Measurements from ENCODE around the gene SHC1.

DNA sequence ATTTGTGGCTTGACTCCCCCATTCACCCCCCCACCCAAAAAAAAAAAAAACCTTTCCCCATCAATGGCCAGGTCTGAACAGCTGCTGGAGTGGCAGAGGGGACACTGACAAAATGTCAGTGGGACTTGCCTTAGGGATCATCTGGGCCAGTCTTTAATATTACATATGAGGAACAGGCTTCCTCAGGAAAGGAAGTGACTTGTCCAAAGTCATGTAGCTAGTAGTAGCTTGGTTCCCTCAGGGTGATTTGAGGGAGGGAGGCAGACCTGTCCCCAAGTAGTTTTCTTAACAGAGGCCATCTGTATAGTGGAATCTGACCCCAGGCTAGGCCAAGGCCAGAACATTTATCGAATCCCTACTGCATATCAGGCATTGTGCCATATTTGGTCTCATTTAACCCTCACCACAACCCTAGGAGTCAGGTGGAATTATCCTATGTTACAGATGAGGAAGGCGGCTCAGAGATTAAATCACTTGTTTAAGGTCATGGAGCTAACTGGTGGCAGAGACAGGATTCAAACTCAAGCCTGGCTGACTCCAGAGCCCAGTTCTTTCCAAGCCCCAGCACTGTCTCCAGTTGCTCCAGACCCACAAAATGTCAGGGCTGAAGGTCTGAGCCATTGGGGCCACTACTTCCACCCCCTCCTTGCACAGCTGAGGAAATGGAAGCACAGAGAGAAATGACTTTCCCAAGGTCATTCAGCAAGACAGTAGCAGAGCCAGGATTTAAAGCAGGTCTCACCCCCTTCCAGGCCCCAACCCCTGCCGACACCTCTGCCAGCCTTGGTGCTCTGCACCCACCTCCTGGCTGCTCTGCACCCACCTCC is 42.4 kb upstream of the SHC1 start:
- no peak for TF ChIP-seq EZH2phosphoT487 (IDR thresholded peaks at IDR 0.05; ENCODE audit: borderline replicate concordance, low read length)
- TF ChIP-seq, protein P1, sequence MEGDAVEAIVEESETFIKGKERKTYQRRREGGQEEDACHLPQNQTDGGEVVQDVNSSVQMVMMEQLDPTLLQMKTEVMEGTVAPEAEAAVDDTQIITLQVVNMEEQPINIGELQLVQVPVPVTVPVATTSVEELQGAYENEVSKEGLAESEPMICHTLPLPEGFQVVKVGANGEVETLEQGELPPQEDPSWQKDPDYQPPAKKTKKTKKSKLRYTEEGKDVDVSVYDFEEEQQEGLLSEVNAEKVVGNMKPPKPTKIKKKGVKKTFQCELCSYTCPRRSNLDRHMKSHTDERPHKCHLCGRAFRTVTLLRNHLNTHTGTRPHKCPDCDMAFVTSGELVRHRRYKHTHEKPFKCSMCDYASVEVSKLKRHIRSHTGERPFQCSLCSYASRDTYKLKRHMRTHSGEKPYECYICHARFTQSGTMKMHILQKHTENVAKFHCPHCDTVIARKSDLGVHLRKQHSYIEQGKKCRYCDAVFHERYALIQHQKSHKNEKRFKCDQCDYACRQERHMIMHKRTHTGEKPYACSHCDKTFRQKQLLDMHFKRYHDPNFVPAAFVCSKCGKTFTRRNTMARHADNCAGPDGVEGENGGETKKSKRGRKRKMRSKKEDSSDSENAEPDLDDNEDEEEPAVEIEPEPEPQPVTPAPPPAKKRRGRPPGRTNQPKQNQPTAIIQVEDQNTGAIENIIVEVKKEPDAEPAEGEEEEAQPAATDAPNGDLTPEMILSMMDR (conservative IDR thresholded peaks at IDR 0.05; ENCODE audit: low read depth, low read length): no peak
- no peak for TF ChIP-seq EZH2 (IDR thresholded peaks at IDR 0.05; ENCODE audit: low read length, unreplicated experiment)
